Effector memory CD4-positive, alpha-beta T cell (primary cell): ENCODE data around the gene SKIL.
A peak's percentile ranks its signal among the peaks of the same experiment; 100 is the strongest.

Source experiments
- DNase-seq, 3 donors: peaks; one replicate each; pipeline ENCODE4 v3.0.0-alpha.2; 2020
- H3K27ac ChIP-seq: 2 replicates; pipeline ENCODE4 v1.7.0; 2013; ENCODE audit warnings: mild to moderate bottlenecking, low read length, moderate library complexity; ENCODE audit not compliant: insufficient read depth, poor library complexity, severe bottlenecking
- H3K27me3 ChIP-seq: replicated peaks from 2 replicates; pipeline ENCODE4 v1.7.0; 2013; ENCODE audit warnings: mild to moderate bottlenecking, low read length; ENCODE audit not compliant: insufficient read depth, control insufficient read depth, poor library complexity, severe bottlenecking
- H3K36me3 ChIP-seq: 2 replicates; pipeline ENCODE4 v1.7.0; 2013; ENCODE audit warnings: mild to moderate bottlenecking, low read length, moderate library complexity; ENCODE audit not compliant: control insufficient read depth, insufficient read depth
- H3K4me1 ChIP-seq: 2 replicates; pipeline ENCODE4 v1.7.0; 2013; ENCODE audit warnings: low read length, mild to moderate bottlenecking; ENCODE audit not compliant: control insufficient read depth, insufficient read depth, poor library complexity, severe bottlenecking
- H3K4me3 ChIP-seq: 2 replicates; pipeline ENCODE4 v1.7.0; 2013; ENCODE audit warnings: low read length, low read depth, mild to moderate bottlenecking; ENCODE audit not compliant: insufficient read depth, poor library complexity, severe bottlenecking
- H3K9me3 ChIP-seq: 2 replicates; pipeline ENCODE4 v1.7.0; 2013; ENCODE audit warnings: mild to moderate bottlenecking, low read length, moderate library complexity; ENCODE audit not compliant: control insufficient read depth

SKIL gene

GRCh38 chr3:170419557-170420087, 62.1 kb downstream of the SKIL start:
- no peaks in the 10 kb centered on the region for H3K36me3 ChIP-seq
- peaks cover 24% of the 10 kb centered on the region for H3K27me3 ChIP-seq
- peaks cover 19% of the 10 kb centered on the region for H3K4me1 ChIP-seq
- H3K27ac ChIP-seq = no peak overlapping the region
- DNase-seq = no peak
- peak overlapping the region; percentile 28 for H3K4me3 ChIP-seq
- H3K9me3 ChIP-seq = no peaks in the 10 kb centered on the region

DNA sequence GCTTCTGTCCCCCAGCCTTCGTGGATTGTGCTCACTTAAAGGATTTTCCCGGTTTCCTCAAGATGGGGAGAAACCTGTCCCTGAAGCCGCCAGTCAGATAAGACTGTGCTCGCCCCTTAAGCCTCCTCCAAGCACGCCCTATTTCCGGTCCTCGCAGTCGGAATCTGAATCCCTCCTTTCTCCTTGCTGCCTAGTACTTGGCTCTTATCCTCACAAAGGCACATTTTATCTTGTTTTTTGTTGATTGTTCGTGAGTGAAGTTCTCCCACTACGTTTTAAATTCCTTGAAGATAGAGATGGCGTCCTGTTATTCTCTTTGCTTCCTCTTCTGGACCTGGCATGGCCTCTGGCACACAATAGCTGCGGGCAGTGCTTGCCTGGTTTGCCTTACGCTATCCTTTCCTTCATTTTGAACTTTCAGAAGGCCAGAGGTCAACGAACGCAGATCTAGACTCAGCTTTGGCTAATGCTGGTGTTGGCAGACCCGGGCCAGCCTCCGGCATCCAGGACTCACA, 62.8 kb downstream of the SKIL start:
- no peak for DNase-seq
- H3K9me3 ChIP-seq = no peaks in the 10 kb centered on the region
- H3K27ac ChIP-seq = no peak overlapping the region
- no peaks in the 10 kb centered on the region for H3K36me3 ChIP-seq
- no peak overlapping the region for H3K4me3 ChIP-seq
- H3K27me3 ChIP-seq = peaks cover 24% of the 10 kb centered on the region
- peaks cover 19% of the 10 kb centered on the region for H3K4me1 ChIP-seq

- Histone ChIP-seq H3K4me1 (peaks cover 19% of the 10 kb centered on the region), H3K36me3 (no peaks in the 10 kb centered on the region), H3K4me3 (no peak overlapping the region), H3K27ac (no peak overlapping the region), H3K9me3 (no peaks in the 10 kb centered on the region), H3K27me3 (peaks cover 24% of the 10 kb centered on the region)
- no peak for DNase-seq
Observed at GRCh38 chr3:170421111-170421641, 63.7 kb downstream of the SKIL start.

- no peak overlapping the region for H3K4me3 ChIP-seq
- no peaks in the 10 kb centered on the region for H3K36me3 ChIP-seq
- no peak overlapping the region for H3K27ac ChIP-seq
- peaks cover 19% of the 10 kb centered on the region for H3K4me1 ChIP-seq
- H3K27me3 ChIP-seq = peaks cover 24% of the 10 kb centered on the region
- no peaks in the 10 kb centered on the region for H3K9me3 ChIP-seq
- no peak for DNase-seq
Observed at GRCh38 chr3:170421758-170422157, 64.2 kb downstream of the SKIL start.

DNA sequence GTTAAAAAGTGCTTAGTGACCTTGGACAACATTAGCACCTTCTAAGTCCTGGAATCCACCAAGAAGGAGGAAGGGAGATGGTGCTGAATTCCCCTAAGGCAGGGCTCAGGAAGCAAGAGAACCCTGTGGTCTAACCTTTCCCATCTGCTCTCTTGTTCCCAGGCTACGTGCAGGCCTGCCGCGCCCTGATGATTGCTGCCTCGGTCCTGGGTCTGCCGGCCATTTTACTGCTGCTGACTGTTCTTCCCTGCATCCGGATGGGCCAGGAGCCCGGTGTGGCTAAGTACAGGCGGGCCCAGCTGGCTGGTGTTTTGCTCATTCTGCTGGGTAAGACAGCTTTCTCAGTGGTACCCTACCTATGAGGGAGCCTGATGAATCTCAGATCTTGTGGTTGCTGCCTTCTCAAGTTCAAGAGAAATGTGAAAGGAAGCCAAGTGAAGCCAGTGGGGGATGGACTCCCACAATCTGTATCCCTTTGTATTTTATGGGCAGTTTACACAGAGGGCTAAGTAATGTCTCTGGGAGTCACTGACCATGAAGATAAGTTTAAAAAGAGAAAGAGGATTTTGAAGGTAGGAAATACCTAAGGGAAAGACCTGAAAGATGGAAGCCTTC, 65.6 kb downstream of the SKIL start:
- H3K4me3 ChIP-seq = no peak overlapping the region
- H3K4me1 ChIP-seq = peaks cover 19% of the 10 kb centered on the region
- DNase-seq = no peak
- H3K27ac ChIP-seq = no peak overlapping the region
- H3K9me3 ChIP-seq = no peaks in the 10 kb centered on the region
- H3K36me3 ChIP-seq = no peaks in the 10 kb centered on the region
- H3K27me3 ChIP-seq = peaks cover 24% of the 10 kb centered on the region

- Histone ChIP-seq H3K4me3 (no peak overlapping the region), H3K4me1 (peaks cover 2% of the 10 kb centered on the region), H3K9me3 (no peaks in the 10 kb centered on the region), H3K36me3 (no peaks in the 10 kb centered on the region), H3K27ac (no peak overlapping the region), H3K27me3 (peaks cover 7% of the 10 kb centered on the region)
- DNase-seq = no peak
Observed at GRCh38 chr3:170424879-170425278, 67.4 kb downstream of the SKIL start.

DNA sequence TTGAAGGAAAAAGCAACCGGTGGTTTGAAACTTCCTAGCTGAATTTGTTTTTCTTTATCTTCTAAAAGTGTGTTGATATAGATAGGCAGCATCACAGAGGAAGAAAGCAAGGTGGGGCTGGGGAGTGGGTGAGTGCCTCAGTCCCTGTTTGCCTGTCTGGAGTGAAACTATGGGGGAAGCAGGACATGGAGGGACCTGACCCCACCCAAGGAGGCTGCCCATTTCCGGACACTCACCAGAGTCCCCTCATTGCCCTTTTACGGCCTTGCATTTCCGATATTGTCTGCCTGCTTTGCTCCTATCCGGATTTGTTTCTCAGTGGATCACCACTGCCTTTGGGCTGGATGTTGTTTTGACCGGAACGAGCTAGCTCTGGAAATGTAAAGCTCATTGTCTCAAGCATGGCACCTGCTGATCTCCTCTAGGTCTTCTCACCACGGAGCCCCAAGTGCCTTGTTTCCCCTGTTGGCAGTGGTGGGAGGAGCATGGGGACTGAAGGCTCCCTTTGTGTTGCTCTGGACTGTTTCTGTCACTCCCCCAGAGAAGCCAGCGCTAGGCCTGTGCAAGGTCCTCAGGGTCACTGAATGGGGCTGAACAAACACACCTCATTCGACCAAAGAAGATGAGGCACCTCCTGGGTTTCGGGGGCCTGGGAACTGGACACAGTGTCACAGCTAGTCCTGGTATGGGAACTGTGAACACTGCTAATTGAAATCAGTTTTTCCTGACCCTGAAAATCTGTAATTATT, 68.2 kb downstream of the SKIL start:
- no peak for DNase-seq
- Histone ChIP-seq H3K9me3 (no peaks in the 10 kb centered on the region), H3K27ac (no peak overlapping the region), H3K4me1 (no peaks in the 10 kb centered on the region), H3K27me3 (no peaks in the 10 kb centered on the region), H3K36me3 (no peaks in the 10 kb centered on the region), H3K4me3 (no peak overlapping the region)

DNA sequence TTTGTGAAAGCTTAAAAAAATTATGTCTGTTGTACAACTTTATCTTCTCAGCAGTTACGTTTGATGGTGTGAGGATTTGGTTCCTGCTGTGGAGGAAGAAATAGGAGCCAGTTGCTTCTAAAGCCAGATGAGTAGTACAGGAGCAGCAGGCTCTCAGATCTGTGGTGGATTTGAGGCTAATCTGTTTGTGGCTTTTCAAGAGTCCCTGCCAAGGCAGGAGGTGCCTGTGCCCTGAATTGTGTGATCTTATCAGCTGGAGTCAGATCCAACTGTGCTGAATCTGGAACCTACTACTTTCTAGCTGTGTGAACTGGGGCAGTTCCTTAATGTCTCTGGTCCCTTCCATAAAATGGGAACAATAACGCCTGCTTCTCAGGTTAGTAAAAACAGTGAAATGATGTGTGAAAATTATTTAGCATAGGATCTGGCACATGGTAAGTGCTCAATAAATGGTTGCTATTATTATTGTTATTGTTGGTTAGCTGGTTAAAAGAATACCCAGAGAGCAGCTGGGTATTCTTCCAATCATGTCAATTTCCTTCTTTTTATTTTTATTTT, 68.8 kb downstream of the SKIL start:
- no peaks in the 10 kb centered on the region for H3K4me1 ChIP-seq
- H3K36me3 ChIP-seq = no peaks in the 10 kb centered on the region
- no peaks in the 10 kb centered on the region for H3K27me3 ChIP-seq
- no peak for DNase-seq
- H3K27ac ChIP-seq = no peak overlapping the region
- H3K4me3 ChIP-seq = no peak overlapping the region
- H3K9me3 ChIP-seq = no peaks in the 10 kb centered on the region

DNA sequence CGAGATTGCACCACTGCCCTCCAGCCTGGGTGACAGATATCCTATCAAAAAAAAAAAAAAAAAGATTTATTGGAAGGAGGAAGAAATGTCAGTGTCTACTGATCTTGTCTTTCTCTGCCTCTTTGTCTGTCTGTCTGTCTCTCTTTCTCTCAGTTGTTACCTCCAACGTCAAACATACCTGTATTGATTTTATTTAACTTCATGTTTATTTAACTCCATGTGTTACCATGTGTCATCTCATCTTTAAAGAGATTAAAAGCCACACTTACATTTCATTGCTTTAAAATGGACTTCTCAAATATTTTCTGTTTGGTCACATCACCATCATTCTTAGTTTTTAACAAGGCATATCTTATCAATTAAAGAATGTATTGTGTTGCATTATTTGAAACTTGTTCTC, 70.6 kb downstream of the SKIL start:
- Histone ChIP-seq H3K9me3 (no peaks in the 10 kb centered on the region), H3K36me3 (no peaks in the 10 kb centered on the region), H3K27ac (no peak overlapping the region), H3K4me3 (no peak overlapping the region), H3K4me1 (no peaks in the 10 kb centered on the region), H3K27me3 (no peaks in the 10 kb centered on the region)
- no peak for DNase-seq

DNA sequence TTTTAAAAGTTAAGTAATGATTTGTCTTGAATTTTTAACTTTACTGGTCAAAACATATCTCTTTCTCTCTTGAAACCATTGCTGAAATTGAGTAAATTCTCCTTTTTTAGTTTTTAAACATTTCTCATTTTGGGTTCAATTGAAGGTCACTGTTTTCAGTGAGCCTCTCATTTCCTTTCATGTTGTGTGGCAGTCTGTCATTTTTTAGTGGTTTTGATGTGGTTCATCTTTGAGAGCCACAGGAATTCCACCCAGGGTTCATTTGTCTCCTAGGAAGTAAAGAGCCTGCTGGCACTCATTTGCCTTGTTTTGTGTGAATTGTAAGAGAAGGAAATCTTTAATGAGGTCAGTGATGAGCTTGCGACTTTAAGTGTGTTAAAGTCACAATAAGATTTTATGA, 71.5 kb downstream of the SKIL start:
- Histone ChIP-seq H3K27ac (no peak overlapping the region), H3K4me3 (no peak overlapping the region), H3K9me3 (no peaks in the 10 kb centered on the region), H3K36me3 (no peaks in the 10 kb centered on the region), H3K27me3 (no peaks in the 10 kb centered on the region), H3K4me1 (no peaks in the 10 kb centered on the region)
- DNase-seq = no peak
